DND-41 (cell line): ENCODE measurements around the gene CST11.

ENCODE experiments used
- ATAC-seq: fragments of 200-7000 bp; cut with Tn5 transposase; 3 replicates; pipeline ENCODE4 v1.9.1; 2021; ENCODE audit warnings: low read depth; ENCODE audit not compliant: insufficient read depth
- DNase-seq: peaks from one replicate; pipeline ENCODE4 v3.0.0-alpha.2; 2020
- H2AFZ ChIP-seq: 2 replicates; pipeline ENCODE4 v1.6.0; 2012; ENCODE audit warnings: low read depth, low read length
- H3K27ac ChIP-seq: 2 replicates; pipeline ENCODE4 v1.5.1; 2012; ENCODE audit warnings: low read length, inconsistent platforms
- H3K27me3 ChIP-seq: fragments of 200-600 bp; sonication (generic); 2 replicates; pipeline ENCODE4 v1.6.0; 2012; ENCODE audit warnings: low read length, mild to moderate bottlenecking, inconsistent platforms; ENCODE audit not compliant: insufficient read depth, poor library complexity
- H3K36me3 ChIP-seq: 2 replicates; pipeline ENCODE4 v1.5.1; 2012; ENCODE audit warnings: low read length, inconsistent platforms; ENCODE audit not compliant: insufficient read depth
- H3K4me1 ChIP-seq: 2 replicates; pipeline ENCODE4 v1.5.1; 2012; ENCODE audit warnings: mild to moderate bottlenecking, low read length; ENCODE audit not compliant: insufficient read depth
- H3K4me2 ChIP-seq: 2 replicates; pipeline ENCODE4 v1.6.0; 2012; ENCODE audit warnings: mild to moderate bottlenecking, moderate library complexity, low read length, inconsistent platforms; ENCODE audit not compliant: insufficient read depth
- H3K4me3 ChIP-seq, 2 experiments: fragments of 200-600 bp in 1 of 2; shearing (Covaris generic) in 1 of 2; 2 replicates each; pipeline ENCODE4 v1.5.1; 2012 to 2016; ENCODE audit warnings: inconsistent platforms in 2 of 2, low read length in 2 of 2, mild to moderate bottlenecking in 2 of 2, low read depth in 1 of 2, moderate library complexity in 1 of 2
- H3K79me2 ChIP-seq: 2 replicates; pipeline ENCODE4 v1.6.0; 2012; ENCODE audit warnings: low read length, inconsistent platforms; ENCODE audit not compliant: insufficient read depth
- H3K9ac ChIP-seq: 2 replicates; pipeline ENCODE4 v1.6.0; 2012; ENCODE audit warnings: low read depth, mild to moderate bottlenecking, inconsistent platforms, low read length, moderate library complexity
- H3K9me3 ChIP-seq: 2 replicates; pipeline ENCODE4 v1.5.1; 2012; ENCODE audit warnings: low read length, moderate library complexity, mild to moderate bottlenecking, inconsistent platforms; ENCODE audit not compliant: insufficient read depth, severe bottlenecking
- H4K20me1 ChIP-seq: 2 replicates; pipeline ENCODE4 v1.6.0; 2012; ENCODE audit warnings: low read length; ENCODE audit not compliant: insufficient read depth
- EZH2 ChIP-seq: IDR thresholded peaks from 3 replicates; pipeline ENCODE4 v1.6.1; 2012; ENCODE audit warnings: borderline replicate concordance, low read depth, mild to moderate bottlenecking, moderate library complexity, low read length, inconsistent platforms; ENCODE audit not compliant: severe bottlenecking
- TF ChIP-seq, protein P1 (sequence below): IDR thresholded peaks from 2 replicates; pipeline ENCODE4 v1.5.1; 2012; ENCODE audit warnings: borderline replicate concordance, low read length, moderate library complexity, mild to moderate bottlenecking; ENCODE audit not compliant: poor library complexity, severe bottlenecking; ENCODE audit errors: extremely low read depth

CST11 gene

DNA sequence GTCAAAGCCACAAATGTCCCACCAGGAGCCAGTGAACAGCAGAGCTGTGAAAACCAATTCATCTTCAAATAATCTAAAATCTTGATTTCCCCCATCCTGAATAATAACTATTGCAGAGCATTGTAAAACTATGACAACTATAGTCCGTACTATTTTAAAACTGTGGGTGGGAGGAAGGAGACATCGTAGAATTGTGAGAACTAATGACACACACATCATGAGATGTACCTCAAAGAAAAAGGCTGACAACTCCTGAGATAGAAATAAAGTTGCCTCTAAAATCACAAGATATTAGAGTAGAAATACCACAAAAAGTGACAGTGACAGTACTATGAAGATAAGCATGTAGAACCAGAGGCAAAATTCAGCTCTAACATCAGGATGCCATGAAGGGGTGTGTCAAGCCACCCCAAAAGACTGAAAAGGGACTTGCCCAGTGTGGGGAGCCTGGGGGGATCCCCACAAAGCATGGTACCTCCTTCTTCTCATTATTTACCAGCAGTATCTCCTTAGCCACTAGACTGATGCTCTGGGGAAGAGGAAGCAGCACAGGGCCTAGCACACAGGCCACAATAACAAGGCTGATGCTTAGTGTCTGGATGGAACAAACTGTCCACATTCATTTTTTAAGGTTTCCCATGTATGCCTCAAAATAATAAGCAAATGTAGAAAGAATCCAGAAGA lies 44.8 kb downstream of the CST11 start:
- Histone ChIP-seq H4K20me1 (peaks cover 39% of the 10 kb centered on the region), H3K9ac (no peak overlapping the region), H3K27me3 (no peaks in the 10 kb centered on the region), H3K4me2 (no peak overlapping the region), H3K36me3 (no peaks in the 10 kb centered on the region), H3K9me3 (no peaks in the 10 kb centered on the region), H3K79me2 (peaks cover 91% of the 10 kb centered on the region), H3K4me3 (no peak overlapping the region), H3K27ac (no peak overlapping the region), H2AFZ (no peak overlapping the region), H3K4me1 (no peaks in the 10 kb centered on the region)
- DNase-seq: no peak
- no peak for TF ChIP-seq EZH2
- TF ChIP-seq, protein P1, sequence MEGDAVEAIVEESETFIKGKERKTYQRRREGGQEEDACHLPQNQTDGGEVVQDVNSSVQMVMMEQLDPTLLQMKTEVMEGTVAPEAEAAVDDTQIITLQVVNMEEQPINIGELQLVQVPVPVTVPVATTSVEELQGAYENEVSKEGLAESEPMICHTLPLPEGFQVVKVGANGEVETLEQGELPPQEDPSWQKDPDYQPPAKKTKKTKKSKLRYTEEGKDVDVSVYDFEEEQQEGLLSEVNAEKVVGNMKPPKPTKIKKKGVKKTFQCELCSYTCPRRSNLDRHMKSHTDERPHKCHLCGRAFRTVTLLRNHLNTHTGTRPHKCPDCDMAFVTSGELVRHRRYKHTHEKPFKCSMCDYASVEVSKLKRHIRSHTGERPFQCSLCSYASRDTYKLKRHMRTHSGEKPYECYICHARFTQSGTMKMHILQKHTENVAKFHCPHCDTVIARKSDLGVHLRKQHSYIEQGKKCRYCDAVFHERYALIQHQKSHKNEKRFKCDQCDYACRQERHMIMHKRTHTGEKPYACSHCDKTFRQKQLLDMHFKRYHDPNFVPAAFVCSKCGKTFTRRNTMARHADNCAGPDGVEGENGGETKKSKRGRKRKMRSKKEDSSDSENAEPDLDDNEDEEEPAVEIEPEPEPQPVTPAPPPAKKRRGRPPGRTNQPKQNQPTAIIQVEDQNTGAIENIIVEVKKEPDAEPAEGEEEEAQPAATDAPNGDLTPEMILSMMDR: no peak
- ATAC-seq: no peak

DNA sequence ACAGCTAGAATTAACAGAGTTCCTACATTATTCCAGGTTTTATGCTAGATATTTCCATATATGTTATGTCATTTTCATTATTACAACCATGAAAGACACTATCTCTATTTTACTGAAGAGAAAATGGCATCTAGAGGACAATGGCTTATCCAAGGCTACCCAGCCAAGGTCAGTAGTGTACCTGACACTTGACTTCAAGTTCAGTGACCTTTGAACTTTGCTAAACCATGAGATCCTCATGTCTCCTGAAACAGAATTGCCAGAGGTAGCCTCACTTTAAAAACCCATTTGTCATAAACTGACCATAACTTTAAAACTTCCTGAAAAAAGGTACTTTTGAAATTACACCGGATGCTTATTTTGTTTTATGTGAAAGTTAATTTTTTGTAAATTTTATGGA lies 45.8 kb downstream of the CST11 start:
- no peaks in the 10 kb centered on the region for H3K36me3 ChIP-seq
- no peak overlapping the region for H2AFZ ChIP-seq
- TF ChIP-seq, protein P1: no peak
- TF ChIP-seq EZH2: no peak
- H3K27ac ChIP-seq: no peak overlapping the region
- DNase-seq (no peak), ATAC-seq (no peak)
- no peak overlapping the region for H3K9ac ChIP-seq
- no peak overlapping the region for H3K4me3 ChIP-seq
- peaks cover 30% of the 10 kb centered on the region for H4K20me1 ChIP-seq
- H3K9me3 ChIP-seq: no peaks in the 10 kb centered on the region
- no peak overlapping the region for H3K4me2 ChIP-seq
- H3K4me1 ChIP-seq: no peaks in the 10 kb centered on the region
- peaks cover 81% of the 10 kb centered on the region for H3K79me2 ChIP-seq
- H3K27me3 ChIP-seq: no peaks in the 10 kb centered on the region

DNA sequence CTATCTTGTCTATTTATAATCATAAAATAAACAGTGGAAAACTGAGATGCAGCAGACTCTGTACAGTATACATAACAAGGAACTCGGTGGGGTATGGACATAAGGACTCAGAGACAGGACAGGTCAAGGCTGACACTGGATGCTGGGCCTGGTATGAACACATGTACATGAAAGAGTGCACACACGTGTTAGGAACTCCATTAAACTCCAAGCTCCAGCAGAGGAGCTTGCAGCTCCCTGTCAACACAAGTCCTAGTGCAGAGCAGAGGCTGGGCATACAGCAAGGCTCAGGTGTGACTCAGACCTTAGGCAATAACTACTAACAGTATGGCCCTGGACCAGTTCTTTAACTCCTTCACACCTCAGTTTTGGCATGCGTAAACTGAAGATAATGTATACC lies 48.5 kb downstream of the CST11 start:
- ATAC-seq (no peak), DNase-seq (no peak)
- no peak for TF ChIP-seq EZH2
- TF ChIP-seq, protein P1: no peak
- H4K20me1 ChIP-seq: peaks cover 17% of the 10 kb centered on the region
- H3K27me3 ChIP-seq: no peaks in the 10 kb centered on the region
- H3K9me3 ChIP-seq: no peaks in the 10 kb centered on the region
- no peak overlapping the region for H3K4me2 ChIP-seq
- no peaks in the 10 kb centered on the region for H3K4me1 ChIP-seq
- H3K9ac ChIP-seq: no peak overlapping the region
- H3K36me3 ChIP-seq: peaks cover 9% of the 10 kb centered on the region; the same call in 1 of the 2 replicates
- no peak overlapping the region for H3K4me3 ChIP-seq
- no peak overlapping the region for H2AFZ ChIP-seq
- H3K27ac ChIP-seq: no peak overlapping the region
- H3K79me2 ChIP-seq: peaks cover 65% of the 10 kb centered on the region

DNA sequence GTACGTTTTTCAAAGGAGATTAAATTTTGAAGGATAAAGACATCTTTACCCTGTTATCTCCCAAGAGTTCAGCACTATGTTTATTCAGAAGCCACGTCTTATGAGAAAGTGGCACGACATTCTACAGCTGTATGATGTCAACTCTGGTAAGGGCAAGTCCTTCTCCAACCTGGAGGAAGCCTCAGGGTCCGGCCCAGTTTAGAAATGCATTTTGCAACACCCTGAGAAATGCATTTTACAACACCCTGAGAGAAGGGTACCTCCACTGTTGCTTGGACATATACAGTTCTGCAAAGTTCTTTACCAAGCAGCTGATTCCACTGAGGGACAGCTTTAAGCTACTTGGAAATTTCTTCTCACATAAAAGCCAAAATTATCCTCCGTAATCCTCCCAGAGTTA lies 48.9 kb downstream of the CST11 start:
- Histone ChIP-seq H3K4me3 (no peak overlapping the region), H3K79me2 (peaks cover 61% of the 10 kb centered on the region), H4K20me1 (peaks cover 20% of the 10 kb centered on the region), H3K9me3 (no peaks in the 10 kb centered on the region), H3K4me1 (no peaks in the 10 kb centered on the region), H3K27ac (no peak overlapping the region), H2AFZ (no peak overlapping the region), H3K27me3 (no peaks in the 10 kb centered on the region), H3K9ac (no peak overlapping the region), H3K4me2 (no peak overlapping the region), H3K36me3 (peaks cover 9% of the 10 kb centered on the region; the same call in 1 of the 2 replicates)
- TF ChIP-seq, protein P1: no peak
- no peak for TF ChIP-seq EZH2
- DNase-seq: no peak
- ATAC-seq: no peak
